Measurements from ENCODE around the gene SLC51B. TPM values are rescaled to one million over a fixed set of nuclear protein-coding genes. Genes with fewer than 3 reads are reported as not detected.

SLC51B gene
- total and polyA plus RNA-seq, 9 of the 15 experiments (the other 6 are each of a cell fraction or from before 2014, with no cell fraction given): not detected

GRCh38 chr15:65101411-65101890 is 56.3 kb downstream of the SLC51B start (continued):
- TF ChIP-seq MXD1 (CRISPR knock-in tag; IDR thresholded peaks at IDR 0.05; ENCODE audit: borderline replicate concordance, poor library complexity, severe bottlenecking) (no peak), HSF4 (CRISPR knock-in tag; IDR thresholded peaks at IDR 0.05; ENCODE audit: borderline replicate concordance) (no peak), NKRF (IDR thresholded peaks at IDR 0.05; ENCODE audit: borderline replicate concordance) (no peak), MAZ (CRISPR knock-in tag; conservative IDR thresholded peaks at IDR 0.05 in 1 of 2, IDR thresholded peaks at IDR 0.05 in 1 of 2) (no peak), ZNF79 (CRISPR knock-in tag; IDR thresholded peaks at IDR 0.05; ENCODE audit: low read depth) (no peak), ZBTB17 (CRISPR knock-in tag; IDR thresholded peaks at IDR 0.05) (no peak), CREB3L1 (IDR thresholded peaks at IDR 0.05; ENCODE audit: borderline replicate concordance, low read depth) (no peak), CHD7 (IDR thresholded peaks at IDR 0.05; ENCODE audit: low read depth, low read length) (no peak), SETDB1 (IDR thresholded peaks at IDR 0.05; ENCODE audit: low read length) (no peak), YBX1 (IDR thresholded peaks at IDR 0.05) (no peak), BRCA1 (IDR thresholded peaks at IDR 0.05) (no peak), BRCA1 (CRISPR knock-in tag; IDR thresholded peaks at IDR 0.05) (no peak), KHSRP (IDR thresholded peaks at IDR 0.05) (no peak)
